HepG2 (cell line): ENCODE data around the gene ABHD17C. TPM values are rescaled to one million over a fixed set of nuclear protein-coding genes. Genes with fewer than 3 reads are reported as not detected.

Experiments used
- ATAC-seq: fragments of 200-7000 bp; cut with Tn5 transposase; 3 replicates; pipeline ENCODE4 v1.9.1; 2020; ENCODE audit warnings: mild to moderate bottlenecking, moderate library complexity
- BruUV-seq: library from RNA; stranded (reverse); fragments of 400-500 nt; replicated peaks from 2 replicates; lab custom pipeline; 2021; lab: Mats Ljungman, UMichigan
- CTCF ChIA-PET: fragments of 300-600 bp; formaldehyde crosslinking; extraction: SDS; loops from one replicate; lab custom pipeline; 2021; ENCODE audit warnings: low total read pairs, inconsistent platforms, low intra/inter-chr PET ratio; lab: Yijun Ruan, JAX
- POLR2A ChIA-PET: fragments of 350-600 bp; sonication (Branson Sonifier 250); formaldehyde crosslinking; loops from one replicate; lab custom pipeline; 2020; ENCODE audit warnings: antibody characterized with exemption, inconsistent platforms; lab: Yijun Ruan, JAX
- DNase-seq: peaks from one replicate; pipeline ENCODE4 v3.0.0-alpha.2; 2015; ENCODE audit warnings: low spot score
- FAIRE-seq: peaks from 3 replicates; lab custom pipeline; 2011; peaks lifted over from hg19 to GRCh38; lab: Jason Lieb, UNC
- H2AFZ ChIP-seq: one replicate; pipeline ENCODE4 v1.6.1; 2011; ENCODE audit warnings: low read length, inconsistent platforms
- H3K27ac ChIP-seq: fragments of 300-600 bp; 3 replicates; pipeline ENCODE4 v1.8.0; 2011; ENCODE audit warnings: mixed run types, mild to moderate bottlenecking, mixed read lengths, low read length, inconsistent platforms; ENCODE audit not compliant: insufficient read depth; ENCODE audit errors: extremely low read length
- H3K27me3 ChIP-seq, 2 experiments: fragments of 200-600 bp in 1 of 2; 2 replicates in 1 of 2; 3 replicates in 1 of 2; pipeline versions ENCODE4 v1.6.0 to v1.8.0; 2011; ENCODE audit warnings: low read length in 2 of 2, mild to moderate bottlenecking in 2 of 2, moderate library complexity in 2 of 2, inconsistent platforms in 1 of 2; ENCODE audit not compliant: insufficient read depth in 2 of 2, control insufficient read depth in 1 of 2
- H3K36me3 ChIP-seq, 2 experiments: fragments of 200-600 bp in 1 of 2; replicated peaks in 1 of 2; 2 replicates in 1 of 2; 3 replicates in 1 of 2; pipeline versions ENCODE4 v1.5.1 to v1.8.0; 2011; ENCODE audit warnings: low read length in 2 of 2, inconsistent platforms in 1 of 2; ENCODE audit not compliant: insufficient read depth in 2 of 2, control insufficient read depth in 1 of 2
- H3K4me1 ChIP-seq: 2 replicates; pipeline ENCODE4 v1.5.1; 2012; ENCODE audit warnings: low read length, inconsistent platforms; ENCODE audit not compliant: insufficient read depth
- H3K4me2 ChIP-seq: 2 replicates; pipeline ENCODE4 v1.6.0; 2011; ENCODE audit warnings: low read depth, low read length, inconsistent platforms
- H3K4me3 ChIP-seq, 3 experiments: fragments of 200-600 bp in 1 of 3; sonication (generic), shearing (Covaris generic) in 1 of 3; replicated peaks in 1 of 3; 2 replicates each; pipeline ENCODE4 v1.5.1; 2011 to 2016; ENCODE audit warnings: low read length in 3 of 3, inconsistent platforms in 2 of 3, low read depth in 2 of 3, mild to moderate bottlenecking in 2 of 3, control low read depth in 1 of 3, mixed read lengths in 1 of 3; ENCODE audit not compliant: insufficient read depth in 1 of 3
- H3K79me2 ChIP-seq: one replicate; pipeline ENCODE4 v1.6.1; 2011; ENCODE audit warnings: low read length, inconsistent platforms; ENCODE audit not compliant: insufficient read depth
- H3K9ac ChIP-seq: 2 replicates; pipeline ENCODE4 v1.6.0; 2011; ENCODE audit warnings: mild to moderate bottlenecking, low read depth, low read length, inconsistent platforms; ENCODE audit not compliant: insufficient read depth
- H3K9me3 ChIP-seq: 2 replicates; pipeline ENCODE4 v1.5.1; 2012; ENCODE audit warnings: mild to moderate bottlenecking, low read length
- H4K20me1 ChIP-seq: 2 replicates; pipeline ENCODE4 v1.6.0; 2011; ENCODE audit warnings: inconsistent platforms, mild to moderate bottlenecking, low read length, moderate library complexity; ENCODE audit not compliant: insufficient read depth
- NR2F6 ChIP-seq, 2 experiments: IDR thresholded peaks; 2 replicates each; pipeline ENCODE4 v1.6.1; 2016; ENCODE audit warnings: antibody characterized with exemption in 1 of 2, mild to moderate bottlenecking in 1 of 2
- WGBS: methylation state at CpG from one replicate; pipeline ENCODE4 v1.1.6; 2017; ENCODE audit warnings: low lambda C conversion rate; 5-methylcytosine and 5-hydroxymethylcytosine counted together
- in situ Hi-C: cut with HindIII; loops from 2 replicates; pipeline ENCODE4 v1.10.0; 2017; ENCODE audit warnings: low pct_unique_long_range_greater_than_20kb; ENCODE audit not compliant: extremely low pct_ligation_motif_present
- intact Hi-C: fragments of 100-400 bp; cut with micrococcal nuclease; formaldehyde crosslinking; loops from one replicate; pipeline ENCODE4 v1.10.0; 2022; ENCODE audit not compliant: unreplicated experiment
- polyA plus RNA-seq, 8 experiments: library from polyadenylated mRNA; depleted of rRNA in 3 of 8; stranded (reverse) in 7 of 8; unstranded in 1 of 8; fragments of >200 nt; fragmentation: Illumina TruSeq in 4 of 8; extraction: Trizol in 4 of 8; gene quantifications; 2 replicates each; pipeline versions ENCODE4 v1.2.1 to v1.2.3, GENCODE V29; 2011 to 2016; ENCODE audit warnings: low read depth in 4 of 8, missing spikeins in 1 of 8, mixed read lengths in 1 of 8; ENCODE audit not compliant: insufficient read depth in 1 of 8
- total RNA-seq, 5 experiments: library from RNA; depleted of rRNA; stranded (reverse); fragments of >200 nt; fragmentation: Illumina TruSeq; extraction: Trizol; gene quantifications; 2 replicates each; pipeline ENCODE4 v1.2.3, GENCODE V29; 2016; ENCODE audit warnings: low read depth in 1 of 5
- TF ChIP-seq, protein P1 (sequence below): sonication (generic); formaldehyde crosslinking; IDR thresholded peaks from 2 replicates; pipeline ENCODE4 v1.8.1; 2022; ENCODE audit warnings: mild to moderate bottlenecking, missing genetic modification reagents
- TF ChIP-seq, protein P2 (sequence below): sonication (generic); IDR thresholded peaks from 2 replicates; pipeline ENCODE4 v1.6.1; 2016; ENCODE audit warnings: low read depth, borderline replicate concordance

Gene ABHD17C
- total and polyA plus RNA-seq, 2 of the 13 experiments (the other 11 are each of a cell fraction or from before 2014, with no cell fraction given), result 2.9 to 3.9 TPM

DNA sequence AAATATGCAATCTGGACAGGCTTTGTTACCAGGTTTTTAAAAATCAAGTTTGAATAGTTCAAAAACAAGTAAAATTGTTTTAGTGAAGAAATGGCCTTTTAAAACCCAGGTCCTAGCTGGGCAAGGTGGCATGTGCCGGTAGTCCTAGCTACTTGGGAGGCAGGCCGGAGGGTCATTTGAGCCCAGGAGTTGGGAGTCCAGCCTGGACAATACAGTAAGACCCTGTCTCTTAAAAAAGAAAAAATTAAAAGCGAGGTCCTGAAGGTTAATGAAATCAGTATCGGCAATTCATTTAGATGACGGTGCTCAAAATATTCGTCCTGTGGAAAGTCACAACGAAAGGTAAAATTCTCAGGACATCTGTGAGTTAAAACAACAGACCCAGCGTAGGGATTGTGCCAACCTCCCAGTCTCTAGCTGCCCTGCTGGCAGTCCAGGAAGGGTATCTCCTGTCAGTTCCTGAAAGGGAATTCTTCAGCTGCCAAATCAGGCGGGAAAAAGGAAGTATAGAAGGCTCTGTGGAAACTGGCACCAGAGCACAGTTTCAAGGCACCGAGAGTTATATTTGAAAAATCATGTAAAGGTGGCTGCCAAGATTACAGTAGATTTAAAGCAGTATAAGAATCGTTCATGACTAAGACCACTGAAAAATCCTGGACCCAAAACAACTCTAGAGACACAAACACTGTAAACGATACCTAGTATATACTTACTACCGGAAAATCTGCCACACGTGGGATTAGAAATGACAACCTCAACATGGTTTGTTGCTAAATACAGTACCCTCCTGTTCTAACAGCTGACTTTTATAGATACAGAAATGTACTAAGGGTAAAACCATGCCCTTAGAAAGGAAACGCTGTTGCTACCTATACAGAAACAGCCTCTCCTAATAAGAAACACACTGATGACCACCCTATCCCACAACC lies 1.2 kb upstream of the ABHD17C start:
- CTCF ChIA-PET, result no interaction called here
- TF ChIP-seq, protein P1, sequence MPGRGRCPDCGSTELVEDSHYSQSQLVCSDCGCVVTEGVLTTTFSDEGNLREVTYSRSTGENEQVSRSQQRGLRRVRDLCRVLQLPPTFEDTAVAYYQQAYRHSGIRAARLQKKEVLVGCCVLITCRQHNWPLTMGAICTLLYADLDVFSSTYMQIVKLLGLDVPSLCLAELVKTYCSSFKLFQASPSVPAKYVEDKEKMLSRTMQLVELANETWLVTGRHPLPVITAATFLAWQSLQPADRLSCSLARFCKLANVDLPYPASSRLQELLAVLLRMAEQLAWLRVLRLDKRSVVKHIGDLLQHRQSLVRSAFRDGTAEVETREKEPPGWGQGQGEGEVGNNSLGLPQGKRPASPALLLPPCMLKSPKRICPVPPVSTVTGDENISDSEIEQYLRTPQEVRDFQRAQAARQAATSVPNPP (CRISPR knock-in tag), result no peak
- TF ChIP-seq NR2F6 (IDR thresholded peaks at IDR 0.05) (no peak), NR2F6 (CRISPR knock-in tag; IDR thresholded peaks at IDR 0.05) (no peak)
- TF ChIP-seq, protein P2, sequence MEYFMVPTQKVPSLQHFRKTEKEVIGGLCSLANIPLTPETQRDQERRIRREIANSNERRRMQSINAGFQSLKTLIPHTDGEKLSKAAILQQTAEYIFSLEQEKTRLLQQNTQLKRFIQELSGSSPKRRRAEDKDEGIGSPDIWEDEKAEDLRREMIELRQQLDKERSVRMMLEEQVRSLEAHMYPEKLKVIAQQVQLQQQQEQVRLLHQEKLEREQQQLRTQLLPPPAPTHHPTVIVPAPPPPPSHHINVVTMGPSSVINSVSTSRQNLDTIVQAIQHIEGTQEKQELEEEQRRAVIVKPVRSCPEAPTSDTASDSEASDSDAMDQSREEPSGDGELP, result peak; percentile 10; the same call in 1 of the 2 replicates
- FAIRE-seq (no peak), DNase-seq (no peak), ATAC-seq (no peak; the same call in 2 of the 3 replicates)
- in situ Hi-C loops (no loop called here), intact Hi-C loops (no loop called here)
- H3K9me3 ChIP-seq, result no peaks in the 10 kb centered on the region
- no peak overlapping the region for H3K27ac ChIP-seq
- H3K4me1 ChIP-seq, result peaks cover 35% of the 10 kb centered on the region
- no peaks in the 10 kb centered on the region for H3K36me3 ChIP-seq
- H3K79me2 ChIP-seq, result no peaks in the 10 kb centered on the region
- H3K4me2 ChIP-seq, result peak overlapping the region; percentile 98
- POLR2A ChIA-PET, result interaction anchor here (1.6 kb wide), 1 partner anchor 148 kb away, joined by 4 read pairs; no protein-coding TSS in a partner anchor
- no peaks in the 10 kb centered on the region for H4K20me1 ChIP-seq
- H3K4me3 ChIP-seq, result peak overlapping the region; percentile 54 to 78 (median 75)
- H3K27me3 ChIP-seq, result peaks cover 0 to 35% of the 10 kb centered on the region in 2 experiments; a peak in 4 of 5 replicates
- H3K9ac ChIP-seq, result peak overlapping the region; percentile 60
- H2AFZ ChIP-seq, result peak overlapping the region; percentile 64
- WGBS, result 56% methylated on average over 14 of the region's 15 CpGs
- BruUV-seq, result TSS peak; percentile 71
